GM12801 (cell line): Measurements from ENCODE around the gene TBC1D5.

Experiments used
- CTCF ChIP-seq: IDR thresholded peaks from one replicate; pipeline ENCODE4 v1.5.1; 2011; ENCODE audit warnings: control low read depth; ENCODE audit not compliant: insufficient read length; ENCODE audit errors: extremely low read depth

Gene TBC1D5

GRCh38 chr3:17573396-17573795 lies 169.0 kb downstream of the TBC1D5 start:
- TF ChIP-seq CTCF, result no peak

GRCh38 chr3:17571686-17572085 lies 170.7 kb downstream of the TBC1D5 start:
- no peak for TF ChIP-seq CTCF

GRCh38 chr3:17562845-17563244 lies 179.6 kb downstream of the TBC1D5 start:
- TF ChIP-seq CTCF, result no peak

- no peak for TF ChIP-seq CTCF
These were observed 183.9 kb downstream of the TBC1D5 start for GRCh38 chr3:17558565-17558964.

- TF ChIP-seq CTCF, result no peak
These were observed 184.5 kb downstream of the TBC1D5 start for GRCh38 chr3:17557749-17558463.

- TF ChIP-seq CTCF, result no peak
These were observed 186.9 kb downstream of the TBC1D5 start for GRCh38 chr3:17555525-17555924.

GRCh38 chr3:17554078-17554477 lies 188.4 kb downstream of the TBC1D5 start:
- TF ChIP-seq CTCF, result no peak
